C4-2B (cell line): ENCODE results near the gene ZNF185.

Source experiments
- H3K27ac ChIP-seq: fragments of 450-650 bp; 2 replicates; pipeline ENCODE4 v1.5.1; 2017
- CTCF ChIP-seq: fragments of 450-650 bp; conservative IDR thresholded peaks from 2 replicates; pipeline ENCODE4 v1.5.1; 2017; ENCODE audit warnings: mild to moderate bottlenecking
- ZFX ChIP-seq: fragments of 450-650 bp; IDR thresholded peaks from 2 replicates; pipeline ENCODE4 v1.6.1; 2017

Gene ZNF185

GRCh38 chrX:152946681-152947080, 48.8 kb downstream of the ZNF185 start:
- TF ChIP-seq CTCF = no peak
- no peak for TF ChIP-seq ZFX

More at GRCh38 chrX:152946681-152947080, 48.8 kb downstream of the ZNF185 start:
- no peak overlapping the region for H3K27ac ChIP-seq
